SK-N-SH (cell line): ENCODE results near the gene HMBS. TPM values are rescaled to one million over a fixed set of nuclear protein-coding genes. Genes with fewer than 3 reads are reported as not detected.

Experiments used
- CTCF ChIA-PET: fragments of 300-600, 350-600 bp; formaldehyde crosslinking; extraction: SDS; loops from one replicate; lab custom pipeline; 2021; lab: Yijun Ruan, JAX
- POLR2A ChIA-PET: fragments of 350-600 bp; sonication (Branson Sonifier 250); formaldehyde crosslinking; extraction: SDS; loops from one replicate; lab custom pipeline; 2020; ENCODE audit warnings: antibody characterized with exemption, inconsistent platforms; lab: Yijun Ruan, JAX
- DNase-seq: peaks from one replicate; pipeline ENCODE4 v3.0.0; 2012
- H2AFZ ChIP-seq: fragments of 200-600 bp; sonication (generic); 2 replicates; pipeline ENCODE4 v1.8.1; 2016; ENCODE audit warnings: antibody characterized with exemption, mild to moderate bottlenecking, low read depth
- H3F3A ChIP-seq: fragments of 200-600 bp; sonication (generic); replicated peaks from 2 replicates; pipeline ENCODE3; 2016; ENCODE audit warnings: antibody characterized with exemption, mild to moderate bottlenecking; ENCODE audit not compliant: insufficient read depth
- H3K27ac ChIP-seq, 2 experiments: fragments of 200-500 bp in 1 of 2; fragments of 200-600 bp in 1 of 2; sonication (Bioruptor generic) in 1 of 2; sonication (generic), shearing (Covaris generic) in 1 of 2; 2 replicates each; pipeline versions ENCODE4 v1.5.1 to v1.6.1; 2014 to 2016; ENCODE audit warnings: low read depth in 2 of 2, inconsistent platforms in 1 of 2, low read length in 1 of 2, mild to moderate bottlenecking in 1 of 2, mixed read lengths in 1 of 2
- H3K27me3 ChIP-seq: fragments of 200-600 bp; sonication (generic), shearing (Covaris generic); 2 replicates; pipeline ENCODE4 v1.6.1; 2016; ENCODE audit warnings: mixed run types; ENCODE audit not compliant: insufficient read depth
- H3K36me3 ChIP-seq, 2 experiments: fragments of 200-500 bp in 1 of 2; fragments of 200-600 bp in 1 of 2; sonication (Bioruptor generic) in 1 of 2; sonication (generic) in 1 of 2; replicated peaks in 1 of 2; 2 replicates each; pipeline versions ENCODE3 to v1.5.1; 2014 to 2016; ENCODE audit warnings: low read length in 1 of 2, mild to moderate bottlenecking in 1 of 2; ENCODE audit not compliant: insufficient read depth in 2 of 2, control insufficient read depth in 1 of 2
- H3K4me1 ChIP-seq, 2 experiments: fragments of 200-500 bp in 1 of 2; fragments of 200-600 bp in 1 of 2; sonication (Bioruptor generic) in 1 of 2; sonication (generic), shearing (Covaris generic) in 1 of 2; 2 replicates each; pipeline versions ENCODE4 v1.5.1 to v1.6.1; 2014 to 2016; ENCODE audit warnings: low read depth in 1 of 2, low read length in 1 of 2, mixed run types in 1 of 2; ENCODE audit not compliant: insufficient read depth in 2 of 2, control insufficient read depth in 1 of 2
- H3K4me2 ChIP-seq: fragments of 200-600 bp; sonication (generic), shearing (Covaris generic); 2 replicates; pipeline ENCODE4 v1.6.1; 2017; ENCODE audit warnings: mixed run types
- H3K4me3 ChIP-seq, 2 experiments: fragments of 200-500 bp in 1 of 2; fragments of 200-600 bp in 1 of 2; sonication (Bioruptor generic) in 1 of 2; sonication (generic), shearing (Covaris generic) in 1 of 2; 2 replicates each; pipeline versions ENCODE4 v1.5.1 to v1.8.1; 2014 to 2016; ENCODE audit warnings: low read depth in 2 of 2, inconsistent platforms in 1 of 2, low read length in 1 of 2, mild to moderate bottlenecking in 1 of 2, mixed read lengths in 1 of 2, moderate library complexity in 1 of 2
- H3K79me2 ChIP-seq: fragments of 200-600 bp; sonication (generic); 2 replicates; pipeline ENCODE4 v1.8.1; 2017; ENCODE audit warnings: mild to moderate bottlenecking; ENCODE audit not compliant: insufficient read depth
- H3K9ac ChIP-seq: fragments of 200-600 bp; sonication (generic); 2 replicates; pipeline ENCODE4 v1.6.1; 2017; ENCODE audit warnings: mixed run types
- H3K9me2 ChIP-seq: fragments of 200-600 bp; sonication (generic); 2 replicates; pipeline ENCODE4 v1.6.1; 2017; ENCODE audit warnings: mixed run types
- H3K9me3 ChIP-seq: fragments of 200-600 bp; sonication (generic); 2 replicates; pipeline ENCODE4 v1.6.1; 2017; ENCODE audit warnings: mixed run types, mild to moderate bottlenecking, moderate library complexity
- H4K20me1 ChIP-seq: fragments of 200-600 bp; sonication (generic); 2 replicates; pipeline ENCODE4 v1.6.1; 2017; ENCODE audit warnings: mild to moderate bottlenecking, mixed run types; ENCODE audit not compliant: insufficient read depth
- CHD2 ChIP-seq: fragments of 150-350 bp; IDR thresholded peaks from 2 replicates; pipeline ENCODE4 v1.6.1; 2018; ENCODE audit warnings: low read length; ENCODE audit not compliant: partially characterized antibody
- ELF1 ChIP-seq: IDR thresholded peaks from 2 replicates; pipeline ENCODE4 v1.4.0; 2012
- FOXJ3 ChIP-seq: sonication (generic); formaldehyde crosslinking; IDR thresholded peaks from 2 replicates; pipeline ENCODE4 v1.5.1; 2020; ENCODE audit warnings: mild to moderate bottlenecking, missing genetic modification reagents
- FOXM1 ChIP-seq: IDR thresholded peaks from 2 replicates; pipeline ENCODE4 v1.4.0; 2012; ENCODE audit warnings: low read depth, mild to moderate bottlenecking
- GABPA ChIP-seq: IDR thresholded peaks from 2 replicates; pipeline ENCODE4 v1.4.0; 2012; ENCODE audit warnings: low read depth, mild to moderate bottlenecking
- GATA2 ChIP-seq: sonication (generic); formaldehyde crosslinking; IDR thresholded peaks from 2 replicates; pipeline ENCODE4 v1.5.0; 2020; ENCODE audit warnings: mild to moderate bottlenecking, missing genetic modification reagents
- JUND ChIP-seq: IDR thresholded peaks from 2 replicates; pipeline ENCODE4 v1.4.0; 2012
- MEF2A ChIP-seq: IDR thresholded peaks from 2 replicates; pipeline ENCODE4 v1.4.0; 2012; ENCODE audit warnings: low read depth, borderline replicate concordance
- RCOR1 ChIP-seq: fragments of 150-350 bp; IDR thresholded peaks from 2 replicates; pipeline ENCODE4 v1.6.1; 2017; ENCODE audit warnings: antibody characterized with exemption, low read length
- RFX5 ChIP-seq: IDR thresholded peaks from 2 replicates; pipeline ENCODE4 v1.6.1; 2012; ENCODE audit warnings: mild to moderate bottlenecking, improper control_type of control experiment, low read length
- RXRA ChIP-seq: IDR thresholded peaks from 2 replicates; pipeline ENCODE4 v1.4.0; 2012; ENCODE audit warnings: low read depth, mild to moderate bottlenecking, borderline replicate concordance
- SMC3 ChIP-seq: IDR thresholded peaks from 2 replicates; pipeline ENCODE4 v1.6.1; 2012; ENCODE audit warnings: low read depth, low read length, improper control_type of control experiment
- TCF12 ChIP-seq: IDR thresholded peaks from 2 replicates; pipeline ENCODE4 v1.4.0; 2012
- YY1 ChIP-seq: IDR thresholded peaks from 2 replicates; pipeline ENCODE4 v1.4.0; 2012; ENCODE audit warnings: low read depth, mild to moderate bottlenecking
- WGBS: methylation state at CpG from one replicate; pipeline ENCODE4 v1.1.6; 2017; ENCODE audit warnings: low lambda C conversion rate; 5-methylcytosine and 5-hydroxymethylcytosine counted together
- polyA plus RNA-seq, 3 experiments: library from polyadenylated mRNA; depleted of rRNA; stranded (reverse); fragments of >200 nt; gene quantifications; 2 replicates each; pipeline ENCODE4 v1.2.3, GENCODE V29; 2012
- TF ChIP-seq, protein P1 (sequence below): IDR thresholded peaks from 2 replicates; pipeline ENCODE4; 2012
- TF ChIP-seq, protein P2 (sequence below): fragments of 200-600 bp; sonication (generic); IDR thresholded peaks from 2 replicates; pipeline ENCODE4 v1.6.1; 2017; ENCODE audit warnings: antibody characterized with exemption, mild to moderate bottlenecking, moderate library complexity
- TF ChIP-seq, protein P3 (sequence below): IDR thresholded peaks from 2 replicates; pipeline ENCODE4 v1.4.0; 2012; ENCODE audit warnings: low read depth, borderline replicate concordance
- TF ChIP-seq, protein P4 (sequence below): IDR thresholded peaks from 2 replicates; pipeline ENCODE4 v1.6.1; 2012; ENCODE audit warnings: mild to moderate bottlenecking, low read depth, low read length, moderate library complexity
- TF ChIP-seq, protein P5 (sequence below): fragments of 150-350 bp; IDR thresholded peaks from 2 replicates; pipeline ENCODE4 v1.6.1; 2016; ENCODE audit warnings: mild to moderate bottlenecking, low read depth, low read length

HMBS gene
- polyA plus RNA-seq, 1 of the 3 experiments (the other 2 are of a cell fraction), result 69.4 TPM

DNA sequence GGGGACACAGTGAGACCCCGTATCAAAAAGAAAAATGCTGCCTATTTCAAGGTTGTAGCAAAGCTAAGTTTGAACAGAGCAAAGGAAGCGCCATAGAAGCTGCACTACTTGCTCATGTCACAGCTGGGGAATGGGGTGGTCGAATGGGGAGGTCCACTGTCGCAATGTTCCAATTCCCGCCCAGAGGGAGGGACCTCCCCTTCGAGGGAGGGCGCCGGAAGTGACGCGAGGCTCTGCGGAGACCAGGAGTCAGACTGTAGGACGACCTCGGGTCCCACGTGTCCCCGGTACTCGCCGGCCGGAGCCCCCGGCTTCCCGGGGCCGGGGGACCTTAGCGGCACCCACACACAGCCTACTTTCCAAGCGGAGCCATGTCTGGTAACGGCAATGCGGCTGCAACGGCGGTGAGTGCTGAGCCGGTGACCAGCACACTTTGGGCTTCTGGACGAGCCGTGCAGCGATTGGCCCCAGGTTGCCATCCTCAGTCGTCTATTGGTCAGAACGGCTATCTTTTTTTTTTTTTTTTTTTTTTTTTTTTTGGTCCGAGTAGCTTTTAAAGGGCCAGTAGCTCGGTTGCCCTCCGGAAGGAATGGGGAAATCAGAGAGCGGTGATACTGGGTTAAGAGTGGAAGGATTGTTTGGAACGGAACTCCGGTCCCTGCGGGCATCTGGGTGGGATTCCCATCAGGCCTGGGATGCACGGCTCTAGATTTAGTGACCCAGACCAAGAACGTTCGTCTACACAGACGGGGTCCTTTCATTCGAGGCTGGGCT, at the start of gene HMBS (continued):
- TF ChIP-seq, protein P1, sequence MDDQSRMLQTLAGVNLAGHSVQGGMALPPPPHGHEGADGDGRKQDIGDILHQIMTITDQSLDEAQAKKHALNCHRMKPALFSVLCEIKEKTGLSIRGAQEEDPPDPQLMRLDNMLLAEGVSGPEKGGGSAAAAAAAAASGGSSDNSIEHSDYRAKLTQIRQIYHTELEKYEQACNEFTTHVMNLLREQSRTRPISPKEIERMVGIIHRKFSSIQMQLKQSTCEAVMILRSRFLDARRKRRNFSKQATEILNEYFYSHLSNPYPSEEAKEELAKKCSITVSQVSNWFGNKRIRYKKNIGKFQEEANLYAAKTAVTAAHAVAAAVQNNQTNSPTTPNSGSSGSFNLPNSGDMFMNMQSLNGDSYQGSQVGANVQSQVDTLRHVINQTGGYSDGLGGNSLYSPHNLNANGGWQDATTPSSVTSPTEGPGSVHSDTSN, result no peak; the same call in 1 of the 2 replicates
- TF ChIP-seq, protein P2, sequence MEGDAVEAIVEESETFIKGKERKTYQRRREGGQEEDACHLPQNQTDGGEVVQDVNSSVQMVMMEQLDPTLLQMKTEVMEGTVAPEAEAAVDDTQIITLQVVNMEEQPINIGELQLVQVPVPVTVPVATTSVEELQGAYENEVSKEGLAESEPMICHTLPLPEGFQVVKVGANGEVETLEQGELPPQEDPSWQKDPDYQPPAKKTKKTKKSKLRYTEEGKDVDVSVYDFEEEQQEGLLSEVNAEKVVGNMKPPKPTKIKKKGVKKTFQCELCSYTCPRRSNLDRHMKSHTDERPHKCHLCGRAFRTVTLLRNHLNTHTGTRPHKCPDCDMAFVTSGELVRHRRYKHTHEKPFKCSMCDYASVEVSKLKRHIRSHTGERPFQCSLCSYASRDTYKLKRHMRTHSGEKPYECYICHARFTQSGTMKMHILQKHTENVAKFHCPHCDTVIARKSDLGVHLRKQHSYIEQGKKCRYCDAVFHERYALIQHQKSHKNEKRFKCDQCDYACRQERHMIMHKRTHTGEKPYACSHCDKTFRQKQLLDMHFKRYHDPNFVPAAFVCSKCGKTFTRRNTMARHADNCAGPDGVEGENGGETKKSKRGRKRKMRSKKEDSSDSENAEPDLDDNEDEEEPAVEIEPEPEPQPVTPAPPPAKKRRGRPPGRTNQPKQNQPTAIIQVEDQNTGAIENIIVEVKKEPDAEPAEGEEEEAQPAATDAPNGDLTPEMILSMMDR, result no peak
- TF ChIP-seq, protein P3, sequence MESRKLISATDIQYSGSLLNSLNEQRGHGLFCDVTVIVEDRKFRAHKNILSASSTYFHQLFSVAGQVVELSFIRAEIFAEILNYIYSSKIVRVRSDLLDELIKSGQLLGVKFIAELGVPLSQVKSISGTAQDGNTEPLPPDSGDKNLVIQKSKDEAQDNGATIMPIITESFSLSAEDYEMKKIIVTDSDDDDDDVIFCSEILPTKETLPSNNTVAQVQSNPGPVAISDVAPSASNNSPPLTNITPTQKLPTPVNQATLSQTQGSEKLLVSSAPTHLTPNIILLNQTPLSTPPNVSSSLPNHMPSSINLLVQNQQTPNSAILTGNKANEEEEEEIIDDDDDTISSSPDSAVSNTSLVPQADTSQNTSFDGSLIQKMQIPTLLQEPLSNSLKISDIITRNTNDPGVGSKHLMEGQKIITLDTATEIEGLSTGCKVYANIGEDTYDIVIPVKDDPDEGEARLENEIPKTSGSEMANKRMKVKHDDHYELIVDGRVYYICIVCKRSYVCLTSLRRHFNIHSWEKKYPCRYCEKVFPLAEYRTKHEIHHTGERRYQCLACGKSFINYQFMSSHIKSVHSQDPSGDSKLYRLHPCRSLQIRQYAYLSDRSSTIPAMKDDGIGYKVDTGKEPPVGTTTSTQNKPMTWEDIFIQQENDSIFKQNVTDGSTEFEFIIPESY, result no peak

DNA sequence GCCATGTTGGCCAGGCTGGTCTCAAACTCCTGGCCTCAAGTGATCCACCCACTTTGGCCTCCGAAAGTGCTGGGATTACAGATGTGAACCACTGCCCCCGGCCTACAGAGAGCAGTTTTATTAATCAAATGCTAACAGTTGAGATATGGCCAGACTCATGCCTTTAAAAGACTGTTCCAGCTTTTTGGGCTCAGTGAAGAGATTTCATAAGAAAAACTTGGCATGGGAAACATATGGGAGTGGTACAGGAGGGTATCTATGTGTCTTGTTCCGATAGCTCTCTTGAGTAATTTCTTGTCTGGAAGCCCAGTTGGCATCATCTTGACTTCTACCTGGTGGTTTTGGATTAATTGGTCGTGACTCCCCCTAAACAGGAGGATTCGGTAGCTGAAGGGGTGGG, 45.8 kb upstream of the HMBS start:
- H3K27ac ChIP-seq, result no peak overlapping the region
- H3K27me3 ChIP-seq, result no peaks in the 10 kb centered on the region
- no peaks in the 10 kb centered on the region for H3K9me2 ChIP-seq
- H3K4me3 ChIP-seq, result no peak overlapping the region
- H3K4me1 ChIP-seq, result no peaks in the 10 kb centered on the region
- no peaks in the 10 kb centered on the region for H3K36me3 ChIP-seq
- no peak overlapping the region for H3K9ac ChIP-seq
- ChIA-PET POLR2A (interaction anchor here (1.4 kb wide), 1 partner anchor 8 kb away, joined by 4 read pairs; no protein-coding TSS in a partner anchor), CTCF (interaction anchor here (1.1 to 1.5 kb wide), 2 partner anchors 11 to 47 kb away, joined by 3 read pairs; no protein-coding TSS in a partner anchor)
- H2AFZ ChIP-seq, result no peak overlapping the region
- H4K20me1 ChIP-seq, result no peaks in the 10 kb centered on the region
- no peaks in the 10 kb centered on the region for H3K79me2 ChIP-seq
- no peaks in the 10 kb centered on the region for H3K9me3 ChIP-seq
- no peaks in the 10 kb centered on the region for H3F3A ChIP-seq
- no peak overlapping the region for H3K4me2 ChIP-seq
- no peak for DNase-seq
- WGBS, result 77% methylated on average over 5 of the region's 5 CpGs
- TF ChIP-seq TCF12, result no peak
- no peak for TF ChIP-seq FOXJ3 (CRISPR knock-in tag)
- TF ChIP-seq, protein P4, sequence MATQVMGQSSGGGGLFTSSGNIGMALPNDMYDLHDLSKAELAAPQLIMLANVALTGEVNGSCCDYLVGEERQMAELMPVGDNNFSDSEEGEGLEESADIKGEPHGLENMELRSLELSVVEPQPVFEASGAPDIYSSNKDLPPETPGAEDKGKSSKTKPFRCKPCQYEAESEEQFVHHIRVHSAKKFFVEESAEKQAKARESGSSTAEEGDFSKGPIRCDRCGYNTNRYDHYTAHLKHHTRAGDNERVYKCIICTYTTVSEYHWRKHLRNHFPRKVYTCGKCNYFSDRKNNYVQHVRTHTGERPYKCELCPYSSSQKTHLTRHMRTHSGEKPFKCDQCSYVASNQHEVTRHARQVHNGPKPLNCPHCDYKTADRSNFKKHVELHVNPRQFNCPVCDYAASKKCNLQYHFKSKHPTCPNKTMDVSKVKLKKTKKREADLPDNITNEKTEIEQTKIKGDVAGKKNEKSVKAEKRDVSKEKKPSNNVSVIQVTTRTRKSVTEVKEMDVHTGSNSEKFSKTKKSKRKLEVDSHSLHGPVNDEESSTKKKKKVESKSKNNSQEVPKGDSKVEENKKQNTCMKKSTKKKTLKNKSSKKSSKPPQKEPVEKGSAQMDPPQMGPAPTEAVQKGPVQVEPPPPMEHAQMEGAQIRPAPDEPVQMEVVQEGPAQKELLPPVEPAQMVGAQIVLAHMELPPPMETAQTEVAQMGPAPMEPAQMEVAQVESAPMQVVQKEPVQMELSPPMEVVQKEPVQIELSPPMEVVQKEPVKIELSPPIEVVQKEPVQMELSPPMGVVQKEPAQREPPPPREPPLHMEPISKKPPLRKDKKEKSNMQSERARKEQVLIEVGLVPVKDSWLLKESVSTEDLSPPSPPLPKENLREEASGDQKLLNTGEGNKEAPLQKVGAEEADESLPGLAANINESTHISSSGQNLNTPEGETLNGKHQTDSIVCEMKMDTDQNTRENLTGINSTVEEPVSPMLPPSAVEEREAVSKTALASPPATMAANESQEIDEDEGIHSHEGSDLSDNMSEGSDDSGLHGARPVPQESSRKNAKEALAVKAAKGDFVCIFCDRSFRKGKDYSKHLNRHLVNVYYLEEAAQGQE, result no peak
- TF ChIP-seq YY1, result no peak
- TF ChIP-seq JUND, result no peak
- TF ChIP-seq, protein P5, sequence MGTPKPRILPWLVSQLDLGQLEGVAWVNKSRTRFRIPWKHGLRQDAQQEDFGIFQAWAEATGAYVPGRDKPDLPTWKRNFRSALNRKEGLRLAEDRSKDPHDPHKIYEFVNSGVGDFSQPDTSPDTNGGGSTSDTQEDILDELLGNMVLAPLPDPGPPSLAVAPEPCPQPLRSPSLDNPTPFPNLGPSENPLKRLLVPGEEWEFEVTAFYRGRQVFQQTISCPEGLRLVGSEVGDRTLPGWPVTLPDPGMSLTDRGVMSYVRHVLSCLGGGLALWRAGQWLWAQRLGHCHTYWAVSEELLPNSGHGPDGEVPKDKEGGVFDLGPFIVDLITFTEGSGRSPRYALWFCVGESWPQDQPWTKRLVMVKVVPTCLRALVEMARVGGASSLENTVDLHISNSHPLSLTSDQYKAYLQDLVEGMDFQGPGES, result no peak
- no peak for TF ChIP-seq CHD2
- TF ChIP-seq GATA2 (CRISPR knock-in tag), result no peak
- no peak for TF ChIP-seq RCOR1
- no peak for TF ChIP-seq SMC3
- TF ChIP-seq RFX5, result no peak
- no peak for TF ChIP-seq FOXM1
- TF ChIP-seq, protein P2, result no peak
- TF ChIP-seq GABPA, result no peak
- TF ChIP-seq ELF1, result no peak
- no peak for TF ChIP-seq RXRA
- TF ChIP-seq MEF2A, result no peak
